ENCODE results near the gene MYMX.
A peak's percentile ranks its signal among the peaks of the same experiment; 100 is the strongest.

The MYMX gene

GRCh38 chr6:44186635-44187025 is 30.1 kb upstream of the MYMX start:
- WGBS, 2 donors (ENCODE audit: extremely low coverage in 2 of 2, insufficient read length in 2 of 2, insufficient replicate concordance in 1 of 2), result no CpG with 5 or more reads among the region's 7 CpGs
- Histone ChIP-seq H3K36me3 (replicated peaks in 1 of 2; ENCODE audit: control insufficient read depth in 2 of 2, insufficient read depth in 2 of 2, low read length in 2 of 2) (no peaks in the 10 kb centered on the region), H3K4ac (ENCODE audit: low read length) (no peak overlapping the region), H3K4me1 (ENCODE audit: control insufficient read depth in 2 of 2, insufficient read depth in 1 of 2, low read depth in 1 of 2, low read length in 2 of 2) (peaks cover 11 to 12% of the 10 kb centered on the region in 2 donors), H2BK120ac (ENCODE audit: low read depth, low read length) (peak overlapping the region; percentile 72), H3K4me3 (ENCODE audit: low read length in 2 of 2) (no peak overlapping the region), H3K14ac (ENCODE audit: low read length) (no peak overlapping the region), H3K9ac (ENCODE audit: low read depth, low read length, poor library complexity) (no peak overlapping the region), H4K91ac (ENCODE audit: low read depth, low read length, poor library complexity) (no peak overlapping the region), H3K23ac (ENCODE audit: low read depth, low read length, poor library complexity) (no peak overlapping the region), H2BK12ac (ENCODE audit: low read length) (no peak overlapping the region), H3K27me3 (ENCODE audit: control insufficient read depth in 3 of 3, insufficient read depth in 3 of 3, low read depth in 1 of 3, low read length in 3 of 3) (no peaks in the 10 kb centered on the region), H2AK5ac (ENCODE audit: low read depth, low read length) (no peak overlapping the region), H2BK15ac (ENCODE audit: low read length) (no peak overlapping the region), H3K27ac (replicated peaks; ENCODE audit: low read length) (no peak overlapping the region), H3K79me1 (ENCODE audit: low read depth, low read length) (no peaks in the 10 kb centered on the region), H3K18ac (ENCODE audit: low read length) (no peak overlapping the region), H4K8ac (ENCODE audit: low read depth, low read length) (no peak overlapping the region), H2AFZ (ENCODE audit: low read length) (peak overlapping the region; percentile 90), H2BK5ac (ENCODE audit: low read length) (no peak overlapping the region), H3K4me2 (ENCODE audit: insufficient read depth, low read length, poor library complexity, severe bottlenecking) (no peak overlapping the region), H3K9me3 (replicated peaks in 1 of 2; ENCODE audit: control insufficient read depth in 2 of 2, insufficient read depth in 1 of 2, low read depth in 1 of 2, low read length in 2 of 2) (no peaks in the 10 kb centered on the region)
- no peak for DNase-seq (ENCODE audit: low spot score)

- no peak for DNase-seq (ENCODE audit: low spot score)
- no peak overlapping the region for H2BK5ac ChIP-seq (ENCODE audit: low read length)
- no peak overlapping the region for H3K23ac ChIP-seq (ENCODE audit: low read depth, low read length, poor library complexity)
- H3K4ac ChIP-seq (ENCODE audit: low read length), result no peak overlapping the region
- no CpG with 5 or more reads among the region's 2 CpGs for WGBS, 2 donors (ENCODE audit: extremely low coverage in 2 of 2, insufficient read length in 2 of 2, insufficient replicate concordance in 1 of 2)
- H2AK5ac ChIP-seq (ENCODE audit: low read depth, low read length), result no peak overlapping the region
- no peak overlapping the region for H2BK120ac ChIP-seq (ENCODE audit: low read depth, low read length)
- H3K18ac ChIP-seq (ENCODE audit: low read length), result no peak overlapping the region
- H2BK15ac ChIP-seq (ENCODE audit: low read length), result no peak overlapping the region
- H3K9ac ChIP-seq (ENCODE audit: low read depth, low read length, poor library complexity), result no peak overlapping the region
- no peaks in the 10 kb centered on the region for H3K9me3 ChIP-seq (replicated peaks in 1 of 2; ENCODE audit: control insufficient read depth in 2 of 2, insufficient read depth in 1 of 2, low read depth in 1 of 2, low read length in 2 of 2)
- no peaks in the 10 kb centered on the region for H3K27me3 ChIP-seq (ENCODE audit: control insufficient read depth in 3 of 3, insufficient read depth in 3 of 3, low read depth in 1 of 3, low read length in 3 of 3)
- peaks cover 17% of the 10 kb centered on the region in 2 donors for H3K4me1 ChIP-seq (ENCODE audit: control insufficient read depth in 2 of 2, insufficient read depth in 1 of 2, low read depth in 1 of 2, low read length in 2 of 2)
- H4K91ac ChIP-seq (ENCODE audit: low read depth, low read length, poor library complexity), result no peak overlapping the region
- H4K8ac ChIP-seq (ENCODE audit: low read depth, low read length), result no peak overlapping the region
- H2AFZ ChIP-seq (ENCODE audit: low read length), result no peak overlapping the region
- no peak overlapping the region for H2BK12ac ChIP-seq (ENCODE audit: low read length)
- H3K4me3 ChIP-seq (ENCODE audit: low read length in 2 of 2), result no peak overlapping the region
- no peaks in the 10 kb centered on the region for H3K36me3 ChIP-seq (replicated peaks in 1 of 2; ENCODE audit: control insufficient read depth in 2 of 2, insufficient read depth in 2 of 2, low read length in 2 of 2)
- no peak overlapping the region for H3K14ac ChIP-seq (ENCODE audit: low read length)
- H3K27ac ChIP-seq (replicated peaks; ENCODE audit: low read length), result no peak overlapping the region
- no peaks in the 10 kb centered on the region for H3K79me1 ChIP-seq (ENCODE audit: low read depth, low read length)
- no peak overlapping the region for H3K4me2 ChIP-seq (ENCODE audit: insufficient read depth, low read length, poor library complexity, severe bottlenecking)
These were observed 27.9 kb upstream of the MYMX start for GRCh38 chr6:44188819-44189218.

- H3K9me3 ChIP-seq (replicated peaks in 1 of 2; ENCODE audit: control insufficient read depth in 2 of 2, insufficient read depth in 1 of 2, low read depth in 1 of 2, low read length in 2 of 2), result no peaks in the 10 kb centered on the region
- no peak overlapping the region for H3K4ac ChIP-seq (ENCODE audit: low read length)
- peak overlapping the region; percentile 2 for H2BK5ac ChIP-seq (ENCODE audit: low read length)
- H3K9ac ChIP-seq (ENCODE audit: low read depth, low read length, poor library complexity), result no peak overlapping the region
- no peak overlapping the region for H2AFZ ChIP-seq (ENCODE audit: low read length)
- no peak overlapping the region for H3K23ac ChIP-seq (ENCODE audit: low read depth, low read length, poor library complexity)
- DNase-seq (ENCODE audit: low spot score), result no peak
- no CpG with 5 or more reads among the region's 2 CpGs for WGBS, 2 donors (ENCODE audit: extremely low coverage in 2 of 2, insufficient read length in 2 of 2, insufficient replicate concordance in 1 of 2)
- no peak overlapping the region for H3K4me3 ChIP-seq (ENCODE audit: low read length in 2 of 2)
- no peak overlapping the region for H4K91ac ChIP-seq (ENCODE audit: low read depth, low read length, poor library complexity)
- H4K8ac ChIP-seq (ENCODE audit: low read depth, low read length), result no peak overlapping the region
- no peak overlapping the region for H2AK5ac ChIP-seq (ENCODE audit: low read depth, low read length)
- no peak overlapping the region for H2BK120ac ChIP-seq (ENCODE audit: low read depth, low read length)
- H3K27me3 ChIP-seq (ENCODE audit: control insufficient read depth in 3 of 3, insufficient read depth in 3 of 3, low read depth in 1 of 3, low read length in 3 of 3), result no peaks in the 10 kb centered on the region
- H3K18ac ChIP-seq (ENCODE audit: low read length), result no peak overlapping the region
- H3K14ac ChIP-seq (ENCODE audit: low read length), result no peak overlapping the region
- peaks cover 17% of the 10 kb centered on the region in 2 donors for H3K4me1 ChIP-seq (ENCODE audit: control insufficient read depth in 2 of 2, insufficient read depth in 1 of 2, low read depth in 1 of 2, low read length in 2 of 2)
- no peaks in the 10 kb centered on the region for H3K36me3 ChIP-seq (replicated peaks in 1 of 2; ENCODE audit: control insufficient read depth in 2 of 2, insufficient read depth in 2 of 2, low read length in 2 of 2)
- H3K27ac ChIP-seq (replicated peaks; ENCODE audit: low read length), result no peak overlapping the region
- no peak overlapping the region for H2BK12ac ChIP-seq (ENCODE audit: low read length)
- no peak overlapping the region for H2BK15ac ChIP-seq (ENCODE audit: low read length)
- no peaks in the 10 kb centered on the region for H3K79me1 ChIP-seq (ENCODE audit: low read depth, low read length)
- no peak overlapping the region for H3K4me2 ChIP-seq (ENCODE audit: insufficient read depth, low read length, poor library complexity, severe bottlenecking)
These were observed 27.5 kb upstream of the MYMX start for GRCh38 chr6:44189257-44189656.

GRCh38 chr6:44190715-44191114 is 26.0 kb upstream of the MYMX start:
- Histone ChIP-seq H3K9me3 (replicated peaks in 1 of 2; ENCODE audit: control insufficient read depth in 2 of 2, insufficient read depth in 1 of 2, low read depth in 1 of 2, low read length in 2 of 2) (no peaks in the 10 kb centered on the region), H3K4me3 (ENCODE audit: low read length in 2 of 2) (no peak overlapping the region), H3K23ac (ENCODE audit: low read depth, low read length, poor library complexity) (no peak overlapping the region), H3K4me2 (ENCODE audit: insufficient read depth, low read length, poor library complexity, severe bottlenecking) (no peak overlapping the region), H2BK12ac (ENCODE audit: low read length) (no peak overlapping the region), H2BK5ac (ENCODE audit: low read length) (no peak overlapping the region), H3K14ac (ENCODE audit: low read length) (no peak overlapping the region), H3K18ac (ENCODE audit: low read length) (no peak overlapping the region), H3K4ac (ENCODE audit: low read length) (no peak overlapping the region), H3K36me3 (replicated peaks in 1 of 2; ENCODE audit: control insufficient read depth in 2 of 2, insufficient read depth in 2 of 2, low read length in 2 of 2) (no peaks in the 10 kb centered on the region), H3K27ac (replicated peaks; ENCODE audit: low read length) (no peak overlapping the region), H3K79me1 (ENCODE audit: low read depth, low read length) (no peaks in the 10 kb centered on the region), H4K91ac (ENCODE audit: low read depth, low read length, poor library complexity) (no peak overlapping the region), H2BK120ac (ENCODE audit: low read depth, low read length) (no peak overlapping the region), H3K9ac (ENCODE audit: low read depth, low read length, poor library complexity) (no peak overlapping the region), H3K27me3 (ENCODE audit: control insufficient read depth in 3 of 3, insufficient read depth in 3 of 3, low read depth in 1 of 3, low read length in 3 of 3) (no peaks in the 10 kb centered on the region), H2AFZ (ENCODE audit: low read length) (no peak overlapping the region), H2AK5ac (ENCODE audit: low read depth, low read length) (no peak overlapping the region), H3K4me1 (ENCODE audit: control insufficient read depth in 2 of 2, insufficient read depth in 1 of 2, low read depth in 1 of 2, low read length in 2 of 2) (peaks cover 17% of the 10 kb centered on the region in 2 donors), H4K8ac (ENCODE audit: low read depth, low read length) (no peak overlapping the region), H2BK15ac (ENCODE audit: low read length) (no peak overlapping the region)
- no peak for DNase-seq (ENCODE audit: low spot score)
- WGBS, 2 donors (ENCODE audit: extremely low coverage in 2 of 2, insufficient read length in 2 of 2, insufficient replicate concordance in 1 of 2), result no CpG with 5 or more reads among the region's 2 CpGs

Data from neuronal stem cell (in vitro differentiated cells).